NCI-H2227 (cell line): Measurements from ENCODE around the gene AMER3.

Experiments used
- DNase-seq: peaks from one replicate; lab custom pipeline; 2025; ENCODE audit not compliant: unreplicated experiment; lab: John Stamatoyannopoulos, UW

Gene AMER3

DNA sequence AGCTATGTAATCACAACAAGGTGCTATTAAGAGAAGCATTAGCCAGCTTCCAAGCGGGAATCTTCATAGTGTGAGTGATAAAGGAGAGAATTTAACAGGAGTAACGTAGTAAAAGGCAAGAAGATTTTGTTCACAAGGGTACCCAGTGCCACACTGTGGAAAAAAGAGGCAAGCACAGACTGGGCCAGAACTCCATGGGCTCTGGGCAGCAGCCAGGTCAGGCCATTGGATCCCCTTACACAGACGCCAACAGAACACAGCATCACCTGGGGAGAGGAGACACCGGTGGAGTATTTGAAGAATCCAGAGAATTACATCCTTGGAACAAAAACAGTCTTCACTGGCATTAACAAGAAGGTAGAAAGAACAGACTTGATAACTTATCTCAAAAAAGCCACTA is 21.2 kb downstream of the AMER3 start:
- no peak for DNase-seq

DNA sequence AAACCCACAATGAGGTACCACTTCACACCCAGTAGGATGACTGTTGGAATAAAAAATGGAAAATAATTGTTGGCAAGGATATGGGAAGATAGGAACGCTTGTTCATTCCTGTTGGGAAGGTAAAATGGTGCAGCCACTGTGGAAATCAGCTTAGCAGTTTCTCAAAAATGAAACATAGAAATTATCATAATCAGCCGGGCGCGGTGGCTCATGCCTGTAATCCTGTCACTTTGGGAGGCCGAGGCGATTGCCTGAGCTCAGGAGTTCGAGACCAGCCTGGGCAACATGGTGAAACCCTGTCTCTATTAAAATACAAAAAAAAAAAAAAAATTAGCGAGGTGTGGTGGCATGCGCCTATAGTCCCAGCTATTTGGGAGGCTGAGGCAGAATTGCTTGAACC is 23.4 kb downstream of the AMER3 start:
- no peak for DNase-seq

DNA sequence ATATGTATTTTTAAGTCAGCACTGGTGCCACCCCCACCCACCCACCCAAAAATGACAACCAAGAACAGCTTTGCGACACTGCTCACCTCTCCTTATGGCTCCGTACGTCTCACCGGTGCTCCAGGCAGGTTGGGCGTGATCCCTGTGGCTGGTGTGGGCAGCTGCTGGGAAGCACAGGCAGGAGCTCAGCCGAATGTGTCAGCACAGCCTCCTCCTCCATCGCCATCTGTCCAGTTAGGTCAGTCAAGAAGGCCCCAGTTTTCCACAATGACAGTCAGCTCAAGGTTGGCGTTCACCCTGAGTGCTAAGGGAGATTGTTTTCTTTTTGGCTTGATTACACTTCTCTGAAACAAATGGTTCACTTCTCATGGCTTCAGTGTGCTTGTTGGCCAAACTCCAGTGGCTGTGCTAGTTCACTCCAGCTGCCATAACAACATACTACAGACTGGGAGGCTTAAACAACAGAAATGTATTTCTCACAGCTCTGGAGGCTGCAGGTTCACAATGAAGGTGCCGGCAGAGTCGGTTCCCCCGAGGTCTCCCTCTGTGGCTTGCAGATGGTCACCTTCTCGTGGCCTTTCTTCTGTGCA is 30.2 kb downstream of the AMER3 start:
- DNase-seq, result no peak

DNA sequence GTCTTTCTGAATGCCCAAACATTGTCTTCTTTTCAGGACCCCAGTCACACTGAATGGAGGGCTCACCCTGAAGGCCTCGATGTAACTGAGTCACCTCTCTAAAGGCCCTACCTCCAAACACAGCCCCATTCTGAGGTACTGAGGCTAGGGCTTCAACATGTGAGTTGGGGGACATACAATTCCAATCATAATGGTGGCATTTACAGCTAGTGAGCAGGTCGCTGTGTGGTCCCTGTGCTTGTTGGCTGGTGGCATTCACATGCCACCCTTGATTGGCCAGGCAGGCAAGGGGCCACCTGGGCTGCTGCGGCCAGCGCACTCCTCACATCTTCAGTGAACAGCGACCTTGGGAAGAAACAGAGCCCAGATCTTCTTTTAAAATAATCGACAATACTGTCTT is 30.7 kb downstream of the AMER3 start:
- DNase-seq, result no peak

DNA sequence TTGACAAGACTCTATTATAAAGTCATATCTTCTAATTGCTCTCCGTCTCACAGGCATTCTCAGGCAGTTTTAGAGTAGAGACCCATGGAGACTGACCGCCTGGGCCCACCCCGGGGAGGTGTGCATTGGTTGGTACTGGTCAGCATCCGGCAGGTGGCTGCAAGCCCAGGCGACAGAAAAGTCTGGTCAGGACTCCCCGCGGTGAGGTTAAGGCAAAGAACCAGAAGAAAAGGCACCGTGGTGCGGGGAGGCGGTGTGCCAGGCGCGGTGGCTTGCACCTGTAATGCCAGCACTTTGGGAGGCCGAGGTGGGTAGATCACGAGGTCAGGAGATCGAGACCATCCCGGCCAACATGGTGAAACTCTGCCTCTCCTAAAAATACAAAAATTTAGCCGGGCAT is 32.5 kb downstream of the AMER3 start:
- DNase-seq, result no peak

DNA sequence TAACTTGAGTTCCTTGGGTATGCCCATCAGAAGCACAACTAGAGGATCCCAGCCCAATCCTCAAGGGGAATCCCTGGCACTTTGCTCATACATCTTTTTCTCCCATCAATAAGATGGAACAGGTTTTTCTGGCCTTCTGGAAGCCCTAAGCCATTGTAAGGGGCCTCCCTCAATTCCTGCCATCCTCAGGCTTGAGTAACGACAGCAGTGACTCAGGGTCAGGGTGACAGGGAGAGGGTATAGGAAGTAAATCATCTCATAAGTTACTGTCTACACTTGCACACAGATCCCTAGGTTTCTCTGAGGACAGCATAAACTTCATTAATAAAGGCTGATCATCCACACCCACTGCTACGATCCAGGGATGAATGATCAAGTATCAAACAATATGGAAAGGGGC is 35.0 kb downstream of the AMER3 start:
- no peak for DNase-seq

DNA sequence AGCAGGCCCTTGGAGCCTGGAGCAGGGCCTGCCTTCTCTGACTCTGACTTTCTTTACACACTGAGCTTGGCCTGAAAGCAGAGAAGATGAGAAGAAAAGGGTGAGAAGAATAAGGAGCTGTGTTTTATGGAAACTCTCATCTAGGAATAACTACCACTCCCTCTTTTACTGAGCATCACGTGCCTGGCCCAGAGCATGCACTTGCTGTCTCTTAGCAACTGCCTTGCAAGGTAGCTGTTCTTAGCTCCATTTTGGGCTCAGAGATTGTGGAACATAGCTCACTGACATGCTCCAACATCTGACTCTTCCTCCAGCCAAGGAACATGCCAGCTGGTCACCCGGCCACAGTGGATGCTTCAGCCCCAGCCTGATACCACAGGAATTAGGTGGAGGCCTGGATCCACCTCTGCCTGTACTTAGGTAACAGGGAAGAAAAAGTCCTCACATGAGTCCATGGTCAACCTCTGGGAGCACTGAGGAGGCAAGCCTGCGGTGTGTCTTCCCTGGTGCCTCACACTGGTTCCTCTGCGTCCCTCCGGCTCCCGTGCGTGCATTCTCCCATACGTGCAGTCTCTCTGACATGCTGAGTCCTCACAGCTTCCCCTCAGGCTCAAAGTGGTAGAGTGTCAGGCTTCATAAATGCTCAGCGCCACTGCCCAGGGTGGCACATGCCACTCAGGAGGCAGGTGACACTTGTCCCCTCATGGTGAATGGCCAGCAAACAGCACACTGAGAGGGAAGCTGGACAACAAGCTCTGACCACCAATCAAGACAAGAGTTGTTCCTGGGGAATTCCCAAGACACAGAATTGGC is 35.7 kb downstream of the AMER3 start:
- DNase-seq, result no peak

DNA sequence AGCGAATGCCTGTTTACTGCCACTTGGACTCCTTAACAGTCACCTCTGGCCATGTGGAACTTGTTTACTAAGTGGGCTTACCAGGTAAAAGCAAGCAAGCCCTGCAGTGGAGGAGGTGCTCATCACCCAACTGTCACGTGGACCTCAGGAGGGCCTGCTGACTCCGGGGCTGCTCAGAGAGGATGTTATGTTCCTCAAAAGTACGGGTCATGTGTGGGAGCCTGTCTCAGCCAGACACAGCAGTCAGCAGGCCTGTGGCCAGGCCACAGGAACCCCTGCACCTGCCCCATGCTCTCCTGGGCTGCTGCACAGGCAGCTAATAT is 36.2 kb downstream of the AMER3 start:
- DNase-seq, result no peak

DNA sequence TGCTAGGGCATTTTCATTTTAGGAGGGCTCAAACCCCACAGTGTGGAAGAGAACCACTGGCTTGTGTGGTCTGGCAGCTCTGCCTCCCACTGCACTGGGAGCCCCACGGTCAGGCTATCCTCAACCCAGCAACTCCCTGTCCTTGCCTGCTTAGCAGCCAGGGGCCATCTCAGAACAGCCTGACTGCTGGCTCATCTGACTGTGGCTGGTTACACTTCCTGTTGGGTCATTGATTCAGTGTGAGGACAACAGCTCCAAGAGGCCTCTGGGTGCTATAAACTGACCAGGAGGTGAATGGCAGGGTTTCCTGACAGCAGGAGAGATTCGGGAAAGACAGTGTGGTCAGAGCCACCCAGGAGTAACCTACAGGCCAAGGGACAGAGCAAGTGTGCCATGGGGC is 40.1 kb downstream of the AMER3 start:
- DNase-seq, result no peak

DNA sequence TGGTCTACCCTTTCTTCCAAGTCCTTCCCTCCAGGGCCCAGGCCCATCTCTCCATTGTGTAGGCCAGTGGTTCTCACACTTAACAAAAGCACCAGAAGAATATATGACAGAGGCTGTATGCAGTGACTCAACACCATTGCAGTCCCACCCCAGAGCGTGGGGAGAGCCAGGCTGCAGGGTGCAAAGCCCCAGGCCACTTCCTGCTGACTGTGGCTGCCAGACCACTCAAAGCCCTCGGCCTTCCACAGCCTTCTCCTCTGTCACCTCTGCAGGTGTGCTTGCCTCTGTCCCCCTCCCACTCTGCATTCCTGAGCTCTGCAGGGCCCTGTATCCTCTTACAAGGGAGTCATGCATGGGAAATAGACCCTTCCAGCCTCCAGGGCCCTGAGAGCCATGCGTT is 41.0 kb downstream of the AMER3 start:
- no peak for DNase-seq

DNA sequence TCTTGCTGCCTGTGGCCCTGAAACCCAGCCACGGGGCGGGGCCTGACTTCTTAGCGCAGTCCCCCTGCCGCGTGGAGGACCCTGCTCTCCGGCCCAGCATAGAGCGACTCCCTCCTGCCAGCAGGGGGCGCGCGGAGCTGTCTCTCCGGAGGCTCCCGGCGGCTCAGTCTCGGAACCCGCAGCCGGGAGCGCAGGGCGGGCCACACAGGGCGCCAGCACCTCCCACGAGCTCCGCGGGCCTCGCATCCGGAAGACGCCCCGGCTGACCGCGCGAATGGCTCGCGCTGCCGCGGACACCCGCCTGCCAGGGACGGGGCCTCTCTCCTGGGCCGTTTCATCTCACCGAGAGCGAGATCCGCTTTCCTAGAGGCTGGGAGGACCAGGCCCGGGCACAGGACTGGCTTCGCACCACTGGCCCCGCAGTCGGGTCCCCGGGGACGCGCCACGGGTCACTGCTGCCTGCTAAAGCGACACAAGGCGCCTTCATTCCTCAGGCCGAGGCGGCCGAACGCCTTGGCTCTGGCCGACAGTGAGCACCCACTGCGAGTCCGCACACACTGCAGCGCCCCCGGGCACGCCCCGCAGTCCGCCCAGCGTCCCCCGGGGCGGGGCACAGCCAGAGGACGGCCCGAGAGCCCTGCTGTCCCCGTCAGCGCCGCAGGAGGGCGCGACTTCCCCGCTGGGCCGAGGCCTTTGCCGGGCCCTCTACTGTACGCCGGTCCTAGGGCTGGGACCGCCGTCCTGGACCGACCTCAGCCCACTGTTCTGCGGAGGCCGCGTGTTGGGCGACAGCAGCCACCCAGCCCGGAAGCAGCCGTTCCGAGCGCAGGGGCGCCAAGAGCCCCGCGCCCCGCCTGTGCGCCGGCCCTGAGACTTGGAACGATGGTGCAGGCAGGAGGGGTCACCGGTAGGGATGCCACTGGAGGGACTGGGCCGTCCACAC is 42.4 kb downstream of the AMER3 start:
- peak; percentile 98 for DNase-seq

DNA sequence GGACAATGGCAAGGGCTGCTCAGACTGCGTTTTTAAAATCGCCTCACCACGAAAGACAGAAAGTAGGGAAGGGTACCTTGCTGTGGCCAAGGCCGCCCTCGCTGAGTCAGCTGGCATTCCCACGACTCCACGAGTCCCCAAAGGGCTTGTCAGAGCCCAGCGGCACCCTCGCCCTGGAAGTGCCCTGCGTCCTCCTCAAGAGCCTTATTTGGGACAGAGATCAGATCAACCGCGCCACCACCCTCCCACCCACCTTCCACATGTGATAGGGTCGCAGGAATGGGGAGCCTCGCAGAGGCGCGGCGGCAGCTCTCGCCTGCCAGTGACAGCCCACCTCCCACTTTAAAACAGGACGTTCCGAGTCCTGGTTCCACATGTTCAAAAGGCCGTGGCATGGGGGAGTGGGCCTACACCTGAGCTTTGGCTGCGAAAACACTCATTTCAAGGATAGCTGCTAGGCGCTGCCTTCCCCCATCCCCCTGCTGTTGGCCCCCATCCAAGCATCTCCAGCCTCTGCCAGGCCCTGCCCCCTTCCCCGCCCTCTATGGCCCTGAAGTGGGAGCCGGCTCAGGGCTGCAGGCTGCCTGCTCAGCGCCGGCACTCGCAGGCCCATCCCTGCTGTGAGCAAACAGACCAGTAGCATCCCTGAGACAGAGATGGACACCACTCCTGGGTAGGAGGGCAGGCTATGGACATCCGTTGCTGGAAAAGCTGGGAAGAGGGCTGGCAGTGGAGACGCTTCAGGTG is 43.3 kb downstream of the AMER3 start:
- peak; percentile 91 for DNase-seq

DNA sequence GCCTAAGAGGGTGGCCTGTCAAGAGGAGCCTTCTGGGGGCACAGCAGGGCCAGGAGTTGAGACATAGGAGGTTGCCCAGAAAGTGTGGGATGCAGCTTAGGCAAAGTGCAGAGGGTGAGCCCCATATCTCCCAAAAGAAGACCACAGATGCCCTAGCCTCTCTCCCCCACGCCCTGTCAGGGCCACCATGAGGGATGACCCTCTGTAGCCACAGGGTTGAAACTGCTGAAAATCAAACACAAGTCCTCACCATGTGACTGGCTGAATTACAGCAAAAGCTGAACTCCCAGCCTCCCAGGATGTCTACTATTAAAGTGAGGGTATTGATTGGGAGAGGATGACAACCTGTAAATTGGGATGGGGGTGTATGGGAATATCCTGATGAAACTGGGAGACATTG is 44.0 kb downstream of the AMER3 start:
- DNase-seq, result no peak

DNA sequence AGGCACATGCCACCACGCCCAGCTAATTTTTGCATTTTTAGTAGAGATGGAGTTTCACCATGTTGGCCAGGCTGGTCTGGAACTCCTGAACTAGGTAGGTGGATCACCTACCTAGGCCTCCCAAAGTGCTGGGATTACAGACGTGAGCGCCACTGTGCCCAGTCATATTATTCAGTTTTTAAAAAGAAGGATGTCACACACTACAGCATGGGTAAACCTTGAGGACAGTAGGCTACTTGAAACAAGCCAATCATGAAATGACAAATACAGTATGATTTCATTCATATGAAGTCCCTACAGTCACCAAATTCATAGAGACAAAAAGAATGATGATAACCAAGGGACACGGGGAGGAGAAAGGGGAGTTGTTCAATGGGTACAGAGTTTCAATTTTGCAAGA is 50.3 kb downstream of the AMER3 start:
- DNase-seq, result no peak

DNA sequence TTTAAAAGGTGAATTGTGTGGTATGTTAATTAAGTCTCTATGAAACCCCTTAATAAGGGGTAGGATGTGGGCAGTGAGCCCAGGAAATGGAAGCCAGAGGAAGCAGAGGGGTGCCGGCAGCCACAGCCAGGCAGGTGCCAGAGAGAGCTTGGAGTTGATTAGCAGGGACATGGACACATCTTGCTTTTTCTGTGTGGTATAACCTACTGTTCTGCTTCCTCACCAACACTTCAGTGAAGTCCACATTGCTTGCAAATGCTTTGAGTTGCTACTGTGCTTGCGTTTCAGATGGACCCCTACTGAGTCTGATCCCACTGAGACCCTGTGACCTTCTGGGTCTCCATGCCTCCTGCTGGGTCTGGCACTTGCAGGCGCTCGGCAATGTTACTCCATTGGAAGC is 51.0 kb downstream of the AMER3 start:
- DNase-seq, result no peak

DNA sequence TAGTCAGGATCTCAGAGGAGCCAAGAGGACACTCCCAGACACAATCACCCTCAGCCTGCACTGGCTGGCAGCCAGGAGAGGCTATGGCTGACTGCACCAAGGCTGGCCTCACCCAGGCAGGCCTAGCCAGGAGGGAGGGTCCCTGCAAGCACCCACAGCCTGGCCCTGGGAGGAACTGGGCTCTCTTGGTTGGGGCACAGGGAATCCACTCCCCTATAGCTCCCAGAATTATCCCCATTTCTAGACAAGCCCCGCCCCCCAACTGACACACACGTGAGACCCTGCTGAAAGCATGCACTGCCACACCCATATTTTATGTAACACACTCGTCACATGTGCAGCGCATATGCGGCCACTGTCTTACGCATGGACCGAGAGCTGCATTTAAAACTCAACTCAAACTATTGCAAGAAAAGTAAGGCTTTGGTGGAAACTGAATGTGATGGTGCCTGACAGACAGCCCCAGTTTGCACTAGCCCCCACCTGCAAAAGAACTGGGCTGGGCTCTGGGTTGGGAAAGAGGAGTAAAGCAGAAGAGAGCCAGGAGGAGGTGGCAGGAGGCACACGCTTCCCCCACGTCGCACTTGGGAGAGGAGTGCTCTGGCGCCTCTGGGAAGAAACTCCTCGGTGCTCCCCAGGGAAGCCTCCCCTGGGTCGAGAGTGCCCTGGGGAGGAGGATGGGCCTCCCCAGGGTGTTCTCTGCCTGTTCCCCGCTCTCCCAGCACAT is 52.5 kb downstream of the AMER3 start:
- DNase-seq, result no peak

DNA sequence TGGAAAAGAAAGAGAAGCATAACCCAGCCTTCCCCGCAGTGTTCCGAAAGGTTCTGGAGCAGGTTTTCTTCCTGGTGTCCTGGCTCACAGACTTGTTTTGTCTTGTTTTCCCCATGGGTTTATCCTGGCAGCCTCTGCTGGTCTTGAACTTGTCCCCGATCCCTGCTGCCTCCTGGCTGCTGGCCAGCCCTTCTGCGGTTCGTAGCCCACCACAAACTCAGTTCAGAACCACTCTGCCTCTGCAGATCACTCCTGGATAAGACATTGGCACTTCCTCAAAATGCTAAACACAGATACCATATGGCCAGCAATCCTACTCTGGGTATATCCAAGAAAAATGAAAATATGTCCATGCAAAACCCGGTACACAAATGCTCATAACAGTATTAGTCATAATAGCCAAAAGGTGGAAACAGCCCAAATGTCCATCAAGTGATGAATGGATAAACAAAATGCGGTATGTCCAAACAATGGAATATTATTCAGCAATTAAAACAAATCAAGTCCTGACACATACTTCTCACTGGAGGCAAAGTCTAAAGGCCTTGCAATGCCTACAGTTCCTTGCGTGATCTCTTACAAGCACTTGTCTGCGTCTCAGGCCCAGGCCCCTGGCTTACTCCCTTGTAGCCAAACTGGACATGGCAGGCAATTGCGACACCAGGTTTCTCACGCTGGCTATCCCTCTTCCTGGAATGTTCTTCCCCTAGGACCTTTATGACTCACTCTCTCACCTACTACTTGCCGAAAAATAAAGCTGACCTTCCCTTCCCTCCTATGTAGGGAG is 53.3 kb downstream of the AMER3 start:
- no peak for DNase-seq

DNA sequence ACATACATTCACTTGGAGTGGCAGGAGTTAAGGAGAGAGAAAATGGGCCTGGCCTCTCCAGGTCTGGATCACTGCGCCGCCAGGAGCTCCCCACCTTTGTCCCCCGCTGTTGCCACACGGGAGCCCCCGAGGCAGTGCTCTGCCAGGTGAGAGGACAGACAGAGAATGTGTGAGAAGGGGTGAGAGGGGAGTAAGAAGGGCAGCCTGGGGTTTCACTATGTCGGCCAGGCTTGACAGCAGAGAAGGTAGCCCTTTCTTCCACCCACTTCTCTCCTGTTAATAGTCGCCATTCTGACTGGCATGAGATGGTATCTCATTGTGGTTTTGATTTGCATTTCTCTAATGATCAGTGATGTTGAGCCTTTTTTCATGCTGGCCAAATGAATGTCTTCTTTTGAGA is 55.1 kb downstream of the AMER3 start:
- no peak for DNase-seq

DNA sequence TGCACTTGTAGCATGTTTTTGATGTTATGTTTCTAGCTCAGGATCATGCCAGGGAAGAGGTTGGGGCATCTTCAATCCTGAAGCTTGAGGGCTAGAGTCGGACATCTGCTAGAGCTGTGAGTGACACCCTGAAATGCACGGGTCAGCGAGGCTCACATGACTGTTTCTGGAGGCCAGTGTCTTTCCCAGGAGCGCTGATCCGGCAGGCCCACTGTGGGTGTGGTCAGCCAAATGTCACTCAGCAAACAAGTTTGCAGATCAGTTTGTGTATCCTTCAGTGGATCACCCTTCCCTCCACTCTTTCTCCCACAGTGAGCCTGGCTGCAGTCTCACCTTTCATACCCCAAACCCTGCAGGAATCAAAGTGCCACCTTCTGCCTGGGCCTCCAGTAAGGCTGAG is 58.4 kb downstream of the AMER3 start:
- no peak for DNase-seq
